ENCODE measurements around the gene SALL1. TPM values are rescaled to one million over a fixed set of nuclear protein-coding genes. Genes with fewer than 3 reads are reported as not detected.

SALL1 gene
- total RNA-seq, 2 donors from 2014 or later = not detected

DNA sequence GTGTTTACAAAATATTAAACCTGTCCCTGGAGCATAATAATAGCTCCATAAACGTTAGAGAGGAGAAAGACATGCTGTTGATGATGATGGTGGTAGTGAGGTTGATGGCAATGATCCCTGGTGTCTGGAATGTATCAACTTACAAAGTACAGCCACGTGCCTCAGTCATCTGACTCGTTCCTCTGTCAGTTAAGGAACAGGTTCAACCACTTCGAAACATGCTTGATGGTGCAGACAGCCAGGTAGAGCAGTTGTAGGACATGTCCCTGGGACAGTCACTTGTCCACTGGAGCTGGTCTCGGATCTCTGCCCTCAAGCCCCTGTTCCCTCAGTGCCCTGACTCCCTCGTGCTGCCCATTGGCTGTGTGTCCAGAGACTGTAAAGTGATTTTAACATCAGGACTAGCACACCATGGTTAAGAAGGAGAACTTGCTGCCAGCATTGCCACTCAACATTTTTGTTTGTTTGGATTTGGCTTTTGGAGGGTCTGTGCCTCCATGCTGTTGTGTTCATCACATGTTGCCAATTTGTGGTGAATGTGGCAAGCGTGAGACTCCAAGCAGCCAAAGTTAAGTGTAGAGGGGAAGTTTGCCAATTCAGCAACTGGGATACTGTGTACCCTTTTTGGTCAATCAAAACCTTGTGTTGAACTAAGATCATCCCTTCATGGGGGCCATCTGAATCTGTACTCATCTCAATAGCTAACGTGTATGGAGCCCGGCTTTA lies 16.3 kb upstream of the SALL1 start:
- ATAC-seq (ENCODE audit: insufficient number of reproducible peaks, low FRiP score, low read depth) (no peak), DNase-seq (ENCODE audit: low spot score) (no peak)
- no peak overlapping the region for H3K4me3 ChIP-seq
- H3K36me3 ChIP-seq = no peaks in the 10 kb centered on the region
- no peak overlapping the region for H3K27ac ChIP-seq
- H3K27me3 ChIP-seq (replicated peaks; ENCODE audit: insufficient read depth) = no peaks in the 10 kb centered on the region
- no peaks in the 10 kb centered on the region for H3K4me1 ChIP-seq (ENCODE audit: control insufficient read depth in 1 of 2, low read depth in 2 of 2)
- no peak for TF ChIP-seq CTCF (IDR thresholded peaks at IDR 0.05)
- H3K9me3 ChIP-seq = no peaks in the 10 kb centered on the region

- H3K27ac ChIP-seq = no peak overlapping the region
- ATAC-seq (ENCODE audit: insufficient number of reproducible peaks, low FRiP score, low read depth) (no peak), DNase-seq (ENCODE audit: low spot score) (no peak)
- no peaks in the 10 kb centered on the region for H3K4me1 ChIP-seq (ENCODE audit: control insufficient read depth in 1 of 2, low read depth in 2 of 2)
- no peaks in the 10 kb centered on the region for H3K9me3 ChIP-seq
- TF ChIP-seq CTCF (IDR thresholded peaks at IDR 0.05) = no peak
- no peaks in the 10 kb centered on the region for H3K36me3 ChIP-seq
- H3K4me3 ChIP-seq = no peak overlapping the region
- H3K27me3 ChIP-seq (replicated peaks; ENCODE audit: insufficient read depth) = no peaks in the 10 kb centered on the region
Observed at GRCh38 chr16:51166541-51166940, 15.5 kb upstream of the SALL1 start.

DNA sequence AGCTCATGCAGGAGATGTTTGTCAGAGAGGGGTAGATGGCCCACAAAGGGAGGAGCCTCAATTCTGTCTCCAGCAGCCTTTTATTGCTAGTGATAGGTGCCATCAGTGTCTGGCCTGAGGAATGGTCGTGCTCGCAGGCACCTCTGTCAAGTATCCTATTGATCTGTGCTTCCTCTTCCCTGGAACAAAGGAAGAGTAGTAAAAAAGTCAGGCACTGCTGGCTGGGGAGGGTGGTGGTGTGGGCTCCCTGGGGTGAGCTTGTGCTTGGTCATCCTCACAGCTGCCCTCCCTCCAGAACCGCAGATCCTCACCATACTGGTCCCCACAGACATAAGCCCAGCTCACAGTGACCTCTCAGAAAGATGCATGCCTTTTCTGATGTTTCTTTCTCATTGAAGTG lies 15.0 kb upstream of the SALL1 start:
- Histone ChIP-seq H3K9me3 (no peaks in the 10 kb centered on the region), H3K4me1 (ENCODE audit: control insufficient read depth in 1 of 2, low read depth in 2 of 2) (no peaks in the 10 kb centered on the region), H3K27me3 (replicated peaks; ENCODE audit: insufficient read depth) (no peaks in the 10 kb centered on the region), H3K4me3 (no peak overlapping the region), H3K36me3 (no peaks in the 10 kb centered on the region), H3K27ac (no peak overlapping the region)
- DNase-seq (ENCODE audit: low spot score) = no peak
- no peak for TF ChIP-seq CTCF (IDR thresholded peaks at IDR 0.05)
- ATAC-seq (ENCODE audit: insufficient number of reproducible peaks, low FRiP score, low read depth) = no peak

DNA sequence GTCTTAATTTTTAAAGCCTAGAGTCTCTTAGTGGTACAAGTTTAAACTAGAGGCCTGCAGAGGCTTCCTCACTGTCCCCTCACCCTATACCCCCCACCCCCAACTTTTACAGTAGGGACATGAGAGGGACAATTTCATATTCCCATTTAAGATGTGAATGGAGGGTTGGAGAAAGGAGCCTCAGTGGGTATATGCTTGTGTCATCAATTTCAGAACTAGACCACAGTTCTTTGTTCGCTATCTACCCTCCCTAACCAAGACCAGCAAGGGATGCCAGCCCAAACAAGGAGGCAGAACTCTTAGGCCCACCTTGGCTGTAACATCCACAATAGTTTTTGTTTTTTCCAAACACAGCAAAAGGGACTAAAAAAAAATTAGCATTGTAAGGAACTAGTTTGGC lies 14.0 kb upstream of the SALL1 start:
- TF ChIP-seq CTCF (IDR thresholded peaks at IDR 0.05) = no peak
- no peak overlapping the region for H3K27ac ChIP-seq
- DNase-seq (ENCODE audit: low spot score) (no peak), ATAC-seq (ENCODE audit: insufficient number of reproducible peaks, low FRiP score, low read depth) (no peak)
- H3K4me3 ChIP-seq = no peak overlapping the region
- no peaks in the 10 kb centered on the region for H3K4me1 ChIP-seq (ENCODE audit: control insufficient read depth in 1 of 2, low read depth in 2 of 2)
- no peaks in the 10 kb centered on the region for H3K27me3 ChIP-seq (replicated peaks; ENCODE audit: insufficient read depth)
- no peaks in the 10 kb centered on the region for H3K36me3 ChIP-seq
- no peaks in the 10 kb centered on the region for H3K9me3 ChIP-seq

- no peak overlapping the region for H3K4me3 ChIP-seq
- no peak for TF ChIP-seq CTCF (IDR thresholded peaks at IDR 0.05)
- DNase-seq (ENCODE audit: low spot score) (no peak), ATAC-seq (ENCODE audit: insufficient number of reproducible peaks, low FRiP score, low read depth) (no peak)
- no peaks in the 10 kb centered on the region for H3K9me3 ChIP-seq
- no peaks in the 10 kb centered on the region for H3K27me3 ChIP-seq (replicated peaks; ENCODE audit: insufficient read depth)
- H3K36me3 ChIP-seq = no peaks in the 10 kb centered on the region
- H3K4me1 ChIP-seq (ENCODE audit: control insufficient read depth in 1 of 2, low read depth in 2 of 2) = no peaks in the 10 kb centered on the region
- H3K27ac ChIP-seq = no peak overlapping the region
Observed at GRCh38 chr16:51164574-51164973, 13.5 kb upstream of the SALL1 start.
